Posterior cingulate gyrus (tissue), 11 donors: Measurements from ENCODE around the gene DGKI.

Experiments used
- DNase-seq, 10 donors: peaks; one replicate each; pipeline versions ENCODE4 v3.0.0 to v3.0.0-alpha.2; 2020 to 2021; ENCODE audit warnings: mixed read lengths in 3 of 10
- intact Hi-C: fragments of 100-400 bp; cut with DNase I; formaldehyde crosslinking; loops from one replicate; pipeline ENCODE4 v1.15.1; 2023

Gene DGKI

GRCh38 chr7:137668404-137668803 lies 178.4 kb downstream of the DGKI start:
- intact Hi-C loops: no loop called here
- no peak for DNase-seq

- intact Hi-C loops: no loop called here
- DNase-seq: no peak
Measured at GRCh38 chr7:137667633-137668387, 179.0 kb downstream of the DGKI start.

- intact Hi-C loops: no loop called here
- no peak for DNase-seq
Measured at GRCh38 chr7:137664846-137665245, 181.9 kb downstream of the DGKI start.

GRCh38 chr7:137661634-137662033 lies 185.1 kb downstream of the DGKI start:
- intact Hi-C loops: no loop called here
- no peak for DNase-seq

- intact Hi-C loops: loop anchor here (5.0 kb wide), 1 partner anchor 349 kb away; no protein-coding TSS in a partner anchor
- no peak for DNase-seq
Measured at GRCh38 chr7:137658190-137658900, 188.4 kb downstream of the DGKI start.

GRCh38 chr7:137657476-137658189 lies 189.1 kb downstream of the DGKI start:
- no peak for DNase-seq
- intact Hi-C loops: loop anchor here (5.0 kb wide), 1 partner anchor 350 kb away; no protein-coding TSS in a partner anchor

- intact Hi-C loops: loop anchor here (1.0 to 5.0 kb wide), 2 partner anchors 242 to 350 kb away; no protein-coding TSS in a partner anchor
- DNase-seq: no peak
Measured at GRCh38 chr7:137656850-137657232, 189.9 kb downstream of the DGKI start.

GRCh38 chr7:137656227-137656849 lies 190.4 kb downstream of the DGKI start:
- intact Hi-C loops: loop anchor here (1.0 to 5.0 kb wide), 2 partner anchors 243 to 351 kb away; no protein-coding TSS in a partner anchor
- DNase-seq: peak; percentile 52 to 96 (median 83)

- intact Hi-C loops: loop anchor here (1.0 to 5.0 kb wide), 2 partner anchors 243 to 351 kb away; no protein-coding TSS in a partner anchor
- DNase-seq: peak in 4 of 10 donors; percentile 8 to 87 (median 78)
Measured at GRCh38 chr7:137655804-137656203, 191.0 kb downstream of the DGKI start.

- intact Hi-C loops: no loop called here
- no peak for DNase-seq
Measured at GRCh38 chr7:137652721-137653120, 194.1 kb downstream of the DGKI start.

GRCh38 chr7:137647905-137648565 lies 198.7 kb downstream of the DGKI start:
- intact Hi-C loops: no loop called here
- DNase-seq: no peak

- intact Hi-C loops: no loop called here
- no peak for DNase-seq
Measured at GRCh38 chr7:137642472-137642871, 204.3 kb downstream of the DGKI start.

- intact Hi-C loops: no loop called here
- no peak for DNase-seq
Measured at GRCh38 chr7:137642031-137642430, 204.7 kb downstream of the DGKI start.

GRCh38 chr7:137636376-137636775 lies 210.4 kb downstream of the DGKI start:
- intact Hi-C loops: no loop called here
- no peak for DNase-seq

- intact Hi-C loops: no loop called here
- no peak for DNase-seq
Measured at GRCh38 chr7:137635874-137636273, 210.9 kb downstream of the DGKI start.

- DNase-seq: no peak
- intact Hi-C loops: no loop called here
Measured at GRCh38 chr7:137635132-137635531, 211.6 kb downstream of the DGKI start.

GRCh38 chr7:137634356-137634755 lies 212.4 kb downstream of the DGKI start:
- DNase-seq: no peak
- intact Hi-C loops: no loop called here

GRCh38 chr7:137633133-137633532 lies 213.6 kb downstream of the DGKI start:
- intact Hi-C loops: no loop called here
- no peak for DNase-seq

- intact Hi-C loops: no loop called here
- peak in 7 of 10 donors; percentile 8 to 86 (median 54) for DNase-seq
Measured at GRCh38 chr7:137628216-137628615, 218.6 kb downstream of the DGKI start.
